ENCODE measurements around the gene MTARC1.

The MTARC1 gene

DNA sequence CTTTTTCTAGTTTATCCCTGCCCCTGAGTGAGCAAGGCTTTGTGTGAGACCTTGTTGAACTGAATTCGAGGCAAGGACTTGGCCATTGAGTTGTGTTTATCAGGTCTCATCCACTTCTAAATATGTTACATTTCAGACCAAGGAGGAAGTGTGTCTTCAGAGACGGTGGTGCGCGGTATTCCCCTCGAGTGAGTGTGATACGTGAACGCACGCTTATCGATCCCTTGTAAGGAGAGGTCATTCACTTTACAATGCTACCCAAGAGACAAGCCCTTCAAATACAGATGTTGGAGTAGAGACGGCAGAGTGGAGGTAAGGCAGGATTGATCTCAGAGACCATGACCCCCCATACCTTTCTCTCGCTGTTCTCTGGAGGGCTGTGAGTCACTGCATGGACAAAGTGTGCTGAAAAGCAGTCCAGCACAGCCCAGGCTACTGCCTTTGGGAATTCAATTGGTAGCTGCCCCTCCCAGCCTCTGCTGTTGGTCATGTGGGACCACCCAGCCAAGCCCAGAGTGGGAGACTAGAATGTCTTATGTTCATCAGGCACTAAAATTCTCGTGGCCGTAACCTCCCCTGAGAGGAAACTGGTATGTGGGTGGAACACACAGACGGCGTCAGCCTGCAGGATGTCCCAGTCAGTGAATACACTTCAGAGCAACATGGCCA lies 16.3 kb upstream of the MTARC1 start:
- Histone ChIP-seq H3K4me1 (ENCODE audit: control insufficient read depth, insufficient read depth, low read length) (no peaks in the 10 kb centered on the region), H3K27ac (ENCODE audit: low read depth, low read length) (no peak overlapping the region), H3K9ac (ENCODE audit: low read depth, low read length) (no peak overlapping the region), H3K27me3 (ENCODE audit: control insufficient read depth, insufficient read depth, low read length) (no peaks in the 10 kb centered on the region), H3K4me3 (ENCODE audit: low read depth, low read length) (no peak overlapping the region), H3K36me3 (ENCODE audit: control insufficient read depth, insufficient read depth, low read length) (no peaks in the 10 kb centered on the region), H3K9me3 (ENCODE audit: control insufficient read depth, insufficient read depth, low read length) (no peaks in the 10 kb centered on the region)

GRCh38 chr1:220772846-220773245 lies 13.9 kb upstream of the MTARC1 start:
- Histone ChIP-seq H3K27ac (ENCODE audit: low read depth, low read length) (no peak overlapping the region), H3K9me3 (ENCODE audit: control insufficient read depth, insufficient read depth, low read length) (no peaks in the 10 kb centered on the region), H3K4me1 (ENCODE audit: control insufficient read depth, insufficient read depth, low read length) (0 out of 2 replicates have a peak, but pooled peaks cover 2% of the 10 kb centered on the region), H3K27me3 (ENCODE audit: control insufficient read depth, insufficient read depth, low read length) (no peaks in the 10 kb centered on the region), H3K9ac (ENCODE audit: low read depth, low read length) (no peak overlapping the region), H3K4me3 (ENCODE audit: low read depth, low read length) (no peak overlapping the region), H3K36me3 (ENCODE audit: control insufficient read depth, insufficient read depth, low read length) (no peaks in the 10 kb centered on the region)

- Histone ChIP-seq H3K27ac (ENCODE audit: low read depth, low read length) (no peak overlapping the region), H3K9ac (ENCODE audit: low read depth, low read length) (no peak overlapping the region), H3K36me3 (ENCODE audit: control insufficient read depth, insufficient read depth, low read length) (no peaks in the 10 kb centered on the region), H3K27me3 (ENCODE audit: control insufficient read depth, insufficient read depth, low read length) (no peaks in the 10 kb centered on the region), H3K4me3 (ENCODE audit: low read depth, low read length) (no peak overlapping the region), H3K9me3 (ENCODE audit: control insufficient read depth, insufficient read depth, low read length) (no peaks in the 10 kb centered on the region), H3K4me1 (ENCODE audit: control insufficient read depth, insufficient read depth, low read length) (0 out of 2 replicates have a peak, but pooled peaks cover 2% of the 10 kb centered on the region)
Measured at GRCh38 chr1:220775240-220775853, 11.4 kb upstream of the MTARC1 start.

DNA sequence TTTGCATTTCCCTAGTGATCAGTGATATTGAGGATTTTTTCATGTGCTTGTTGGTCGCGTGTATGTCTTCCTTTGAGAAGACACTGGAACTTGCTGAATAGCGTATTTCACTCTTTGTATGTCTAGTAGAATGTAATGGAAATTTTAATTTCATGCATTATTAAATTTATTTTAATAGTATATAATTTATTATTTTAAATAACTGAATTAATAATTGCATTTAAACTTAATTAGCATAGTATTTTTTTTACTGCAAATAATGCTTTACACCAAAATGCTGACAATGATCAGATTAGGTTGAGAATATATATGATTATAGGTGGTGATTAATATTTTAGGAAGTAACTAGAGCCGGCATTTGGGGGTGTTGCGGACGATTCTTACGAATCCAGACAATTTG lies 10.5 kb upstream of the MTARC1 start:
- Histone ChIP-seq H3K9ac (ENCODE audit: low read depth, low read length) (no peak overlapping the region), H3K36me3 (ENCODE audit: control insufficient read depth, insufficient read depth, low read length) (no peaks in the 10 kb centered on the region), H3K27ac (ENCODE audit: low read depth, low read length) (no peak overlapping the region), H3K9me3 (ENCODE audit: control insufficient read depth, insufficient read depth, low read length) (no peaks in the 10 kb centered on the region), H3K4me3 (ENCODE audit: low read depth, low read length) (no peak overlapping the region), H3K4me1 (ENCODE audit: control insufficient read depth, insufficient read depth, low read length) (0 out of 2 replicates have a peak, but pooled peaks cover 2% of the 10 kb centered on the region), H3K27me3 (ENCODE audit: control insufficient read depth, insufficient read depth, low read length) (no peaks in the 10 kb centered on the region)

GRCh38 chr1:220776720-220777326 lies 9.9 kb upstream of the MTARC1 start:
- no peak overlapping the region for H3K9ac ChIP-seq (ENCODE audit: low read depth, low read length)
- no peaks in the 10 kb centered on the region for H3K9me3 ChIP-seq (ENCODE audit: control insufficient read depth, insufficient read depth, low read length)
- 0 out of 2 replicates have a peak, but pooled peaks cover 2% of the 10 kb centered on the region for H3K4me1 ChIP-seq (ENCODE audit: control insufficient read depth, insufficient read depth, low read length)
- H3K36me3 ChIP-seq (ENCODE audit: control insufficient read depth, insufficient read depth, low read length): no peaks in the 10 kb centered on the region
- H3K27ac ChIP-seq (ENCODE audit: low read depth, low read length): no peak overlapping the region
- H3K27me3 ChIP-seq (ENCODE audit: control insufficient read depth, insufficient read depth, low read length): no peaks in the 10 kb centered on the region
- H3K4me3 ChIP-seq (ENCODE audit: low read depth, low read length): no peak overlapping the region

DNA sequence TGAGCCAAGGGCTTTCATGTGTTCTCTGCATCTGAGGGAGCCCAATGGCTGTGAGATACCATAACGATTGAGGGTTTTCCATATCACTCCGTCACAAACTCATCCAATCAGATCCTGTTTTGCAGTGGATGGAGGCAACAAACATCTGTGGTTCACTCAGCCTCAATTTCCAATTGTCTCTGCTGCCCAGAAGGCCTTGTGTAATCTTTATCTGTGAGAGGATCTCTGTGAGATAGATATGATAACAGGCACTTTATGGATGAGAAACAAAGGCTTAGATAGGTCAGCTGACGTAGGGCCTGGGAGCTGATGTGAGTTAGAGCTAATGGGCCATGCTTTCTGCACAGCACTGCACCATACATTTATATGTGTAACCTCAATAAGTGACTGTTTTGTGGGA lies 3.3 kb upstream of the MTARC1 start:
- H3K9ac ChIP-seq (ENCODE audit: low read depth, low read length): no peak overlapping the region
- H3K36me3 ChIP-seq (ENCODE audit: control insufficient read depth, insufficient read depth, low read length): no peaks in the 10 kb centered on the region
- peaks cover 15% of the 10 kb centered on the region for H3K4me1 ChIP-seq (ENCODE audit: control insufficient read depth, insufficient read depth, low read length)
- no peak overlapping the region for H3K4me3 ChIP-seq (ENCODE audit: low read depth, low read length)
- H3K27me3 ChIP-seq (ENCODE audit: control insufficient read depth, insufficient read depth, low read length): no peaks in the 10 kb centered on the region; the same call in 1 of the 2 replicates
- no peak overlapping the region for H3K27ac ChIP-seq (ENCODE audit: low read depth, low read length)
- no peaks in the 10 kb centered on the region for H3K9me3 ChIP-seq (ENCODE audit: control insufficient read depth, insufficient read depth, low read length)

DNA sequence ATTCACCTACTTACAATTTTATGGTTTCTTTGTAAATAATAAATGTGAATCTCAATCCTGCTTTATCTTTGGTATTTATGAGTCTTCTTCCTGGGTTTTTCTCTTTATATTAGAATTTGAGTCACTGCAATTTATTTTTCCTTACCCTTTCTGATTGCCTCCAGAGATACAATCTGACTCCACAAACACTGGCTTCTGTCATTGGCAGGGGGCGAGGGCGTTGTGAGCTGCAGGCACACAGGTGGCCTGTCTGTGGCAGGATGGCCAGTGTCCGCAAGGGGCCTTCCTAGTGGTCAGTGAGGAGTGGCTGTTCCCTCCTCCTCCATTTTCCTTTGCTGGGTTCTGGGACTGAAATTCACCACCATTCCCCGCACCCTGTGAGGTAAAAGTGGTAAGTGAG lies 2.0 kb upstream of the MTARC1 start:
- Histone ChIP-seq H3K27ac (ENCODE audit: low read depth, low read length) (no peak overlapping the region), H3K4me3 (ENCODE audit: low read depth, low read length) (no peak overlapping the region), H3K4me1 (ENCODE audit: control insufficient read depth, insufficient read depth, low read length) (peaks cover 15% of the 10 kb centered on the region), H3K9me3 (ENCODE audit: control insufficient read depth, insufficient read depth, low read length) (no peaks in the 10 kb centered on the region), H3K9ac (ENCODE audit: low read depth, low read length) (no peak overlapping the region), H3K27me3 (ENCODE audit: control insufficient read depth, insufficient read depth, low read length) (no peaks in the 10 kb centered on the region; the same call in 1 of the 2 replicates), H3K36me3 (ENCODE audit: control insufficient read depth, insufficient read depth, low read length) (no peaks in the 10 kb centered on the region)

DNA sequence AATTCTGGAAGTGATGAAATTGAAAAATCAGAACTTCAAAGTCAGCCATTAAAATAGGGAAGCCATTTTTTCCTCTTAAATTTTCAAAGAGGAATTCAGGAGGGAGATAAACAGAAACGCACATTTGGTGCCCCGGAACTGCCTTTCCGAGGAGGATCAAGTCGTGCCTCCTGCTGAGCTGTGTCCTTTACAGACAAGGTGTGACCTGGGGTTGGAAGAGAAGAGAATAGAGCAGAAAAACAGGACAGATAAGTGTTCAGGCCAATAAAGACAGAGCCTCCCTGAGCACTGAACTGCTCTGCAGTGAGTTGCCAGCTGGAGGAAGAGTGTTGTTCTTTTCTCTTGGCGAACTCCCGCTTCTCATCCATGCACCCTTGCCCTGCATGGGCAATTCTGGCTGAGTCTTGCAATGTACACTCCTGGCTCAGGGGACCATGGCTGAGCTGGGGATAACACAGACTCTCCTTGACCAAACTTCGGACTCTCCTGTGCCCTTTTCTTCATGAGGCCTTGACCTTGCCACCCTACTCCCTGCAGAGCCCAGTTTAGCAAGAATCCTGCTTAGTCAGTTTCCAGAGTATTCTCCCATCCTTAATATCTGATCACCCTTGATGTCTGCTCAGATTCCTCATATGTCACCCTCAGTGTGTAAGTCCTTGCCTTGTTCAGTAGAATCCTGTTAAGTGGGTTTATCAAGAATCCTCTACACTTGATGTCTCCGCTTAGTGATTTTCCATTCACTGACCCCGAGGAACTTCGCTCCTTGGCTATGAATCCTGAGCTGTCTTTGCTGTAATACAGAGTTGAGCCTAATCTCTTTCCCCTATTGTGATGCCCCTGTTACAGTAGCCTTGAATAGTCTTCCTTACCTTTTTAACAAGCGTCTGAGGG lies 1.3 kb upstream of the MTARC1 start:
- H3K27me3 ChIP-seq (ENCODE audit: control insufficient read depth, insufficient read depth, low read length): no peaks in the 10 kb centered on the region; the same call in 1 of the 2 replicates
- no peak overlapping the region for H3K27ac ChIP-seq (ENCODE audit: low read depth, low read length)
- peaks cover 15% of the 10 kb centered on the region for H3K4me1 ChIP-seq (ENCODE audit: control insufficient read depth, insufficient read depth, low read length)
- no peak overlapping the region for H3K9ac ChIP-seq (ENCODE audit: low read depth, low read length)
- no peaks in the 10 kb centered on the region for H3K9me3 ChIP-seq (ENCODE audit: control insufficient read depth, insufficient read depth, low read length)
- 0 out of 2 replicates have a peak overlapping the region, but pooled peaks have one; percentile 82 for H3K4me3 ChIP-seq (ENCODE audit: low read depth, low read length)
- 0 out of 2 replicates have a peak, but pooled peaks cover under 1% of the 10 kb centered on the region for H3K36me3 ChIP-seq (ENCODE audit: control insufficient read depth, insufficient read depth, low read length)

- H3K4me1 ChIP-seq (ENCODE audit: control insufficient read depth, insufficient read depth, low read length): peaks cover 15% of the 10 kb centered on the region
- no peak overlapping the region for H3K27ac ChIP-seq (ENCODE audit: low read depth, low read length)
- no peaks in the 10 kb centered on the region for H3K9me3 ChIP-seq (ENCODE audit: control insufficient read depth, insufficient read depth, low read length)
- H3K27me3 ChIP-seq (ENCODE audit: control insufficient read depth, insufficient read depth, low read length): no peaks in the 10 kb centered on the region; the same call in 1 of the 2 replicates
- H3K36me3 ChIP-seq (ENCODE audit: control insufficient read depth, insufficient read depth, low read length): 0 out of 2 replicates have a peak, but pooled peaks cover 6% of the 10 kb centered on the region
- 0 out of 2 replicates have a peak overlapping the region, but pooled peaks have one; percentile 16 for H3K9ac ChIP-seq (ENCODE audit: low read depth, low read length)
- H3K4me3 ChIP-seq (ENCODE audit: low read depth, low read length): peak overlapping the region; percentile 82; the same call in 1 of the 2 replicates
Measured at GRCh38 chr1:220786057-220786336, 716 bp upstream of the MTARC1 start.

DNA sequence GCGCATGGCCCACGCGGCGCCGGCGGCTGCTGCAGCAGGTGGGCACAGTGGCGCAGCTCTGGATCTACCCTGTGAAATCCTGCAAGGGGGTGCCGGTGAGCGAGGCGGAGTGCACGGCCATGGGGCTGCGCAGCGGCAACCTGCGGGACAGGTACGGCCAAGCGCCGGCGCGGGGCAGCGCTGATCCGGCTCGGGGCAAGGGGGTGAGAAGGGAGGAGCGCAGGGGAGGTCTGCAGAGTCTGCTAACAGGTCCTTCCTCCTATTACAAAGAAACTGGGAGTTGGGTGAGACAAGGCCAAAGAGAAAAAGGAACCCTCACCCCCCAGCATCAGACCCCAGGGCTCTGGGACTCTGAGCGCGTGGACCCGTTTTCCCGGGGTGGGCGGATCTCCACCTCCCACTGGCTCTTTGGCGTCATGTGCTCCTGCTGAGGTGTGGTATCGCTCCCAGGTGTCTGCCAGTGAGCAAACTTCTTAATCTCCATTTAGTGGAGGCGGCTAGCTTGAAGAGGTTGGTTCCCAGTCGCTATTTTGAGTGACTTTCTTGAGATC lies 431 bp downstream of the MTARC1 start:
- H3K27ac ChIP-seq (ENCODE audit: low read depth, low read length): peak overlapping the region; percentile 71
- peak overlapping the region; percentile 89 for H3K9ac ChIP-seq (ENCODE audit: low read depth, low read length)
- H3K27me3 ChIP-seq (ENCODE audit: control insufficient read depth, insufficient read depth, low read length): no peaks in the 10 kb centered on the region; the same call in 1 of the 2 replicates

More for the DNA sequence above, 431 bp downstream of the MTARC1 start:
- Histone ChIP-seq H3K36me3 (ENCODE audit: control insufficient read depth, insufficient read depth, low read length) (peaks cover 18% of the 10 kb centered on the region; the same call in 1 of the 2 replicates), H3K4me1 (ENCODE audit: control insufficient read depth, insufficient read depth, low read length) (peaks cover 15% of the 10 kb centered on the region), H3K4me3 (ENCODE audit: low read depth, low read length) (peak overlapping the region; percentile 82), H3K9me3 (ENCODE audit: control insufficient read depth, insufficient read depth, low read length) (no peaks in the 10 kb centered on the region)

Data from HUES48 (cell line).